Astrocyte of the spinal cord (primary cell): ENCODE results near the gene CWC27.

Experiments
- DNase-seq: peaks from one replicate; pipeline ENCODE4 v3.0.0; 2011; ENCODE audit warnings: low read depth, low spot score
- H3K4me3 ChIP-seq: 2 replicates; pipeline ENCODE4 v1.5.1; 2011; ENCODE audit warnings: low read depth, mild to moderate bottlenecking, low read length, moderate library complexity
- in situ Hi-C: cut with HindIII; loops from 2 replicates; pipeline ENCODE4 v1.10.0; 2017; ENCODE audit warnings: low sequenced_read_pairs
- TF ChIP-seq, protein P1 (sequence below): IDR thresholded peaks from 2 replicates; pipeline ENCODE4 v1.5.1; 2012; ENCODE audit warnings: low read depth, mild to moderate bottlenecking, low read length, inconsistent platforms

The CWC27 gene

DNA sequence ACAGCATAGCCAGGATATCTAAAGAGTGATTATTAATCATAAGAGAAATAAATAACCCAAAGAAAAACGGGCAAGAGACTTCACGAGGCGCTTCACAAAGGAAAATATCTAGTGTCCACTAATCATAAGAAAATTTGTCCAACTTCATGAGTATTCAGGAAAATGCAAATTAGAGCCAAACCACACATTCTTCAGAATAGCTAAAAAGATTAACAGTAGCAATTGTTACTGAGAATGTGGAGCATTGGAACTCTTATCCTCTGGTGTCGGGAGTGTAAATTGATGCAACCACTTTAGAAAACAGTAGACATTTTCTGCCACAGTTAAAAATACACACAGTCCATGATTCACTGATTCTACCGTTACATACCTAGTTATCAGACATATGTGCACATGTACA lies 145.7 kb downstream of the CWC27 start:
- TF ChIP-seq, protein P1, sequence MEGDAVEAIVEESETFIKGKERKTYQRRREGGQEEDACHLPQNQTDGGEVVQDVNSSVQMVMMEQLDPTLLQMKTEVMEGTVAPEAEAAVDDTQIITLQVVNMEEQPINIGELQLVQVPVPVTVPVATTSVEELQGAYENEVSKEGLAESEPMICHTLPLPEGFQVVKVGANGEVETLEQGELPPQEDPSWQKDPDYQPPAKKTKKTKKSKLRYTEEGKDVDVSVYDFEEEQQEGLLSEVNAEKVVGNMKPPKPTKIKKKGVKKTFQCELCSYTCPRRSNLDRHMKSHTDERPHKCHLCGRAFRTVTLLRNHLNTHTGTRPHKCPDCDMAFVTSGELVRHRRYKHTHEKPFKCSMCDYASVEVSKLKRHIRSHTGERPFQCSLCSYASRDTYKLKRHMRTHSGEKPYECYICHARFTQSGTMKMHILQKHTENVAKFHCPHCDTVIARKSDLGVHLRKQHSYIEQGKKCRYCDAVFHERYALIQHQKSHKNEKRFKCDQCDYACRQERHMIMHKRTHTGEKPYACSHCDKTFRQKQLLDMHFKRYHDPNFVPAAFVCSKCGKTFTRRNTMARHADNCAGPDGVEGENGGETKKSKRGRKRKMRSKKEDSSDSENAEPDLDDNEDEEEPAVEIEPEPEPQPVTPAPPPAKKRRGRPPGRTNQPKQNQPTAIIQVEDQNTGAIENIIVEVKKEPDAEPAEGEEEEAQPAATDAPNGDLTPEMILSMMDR: no peak
- no peak overlapping the region for H3K4me3 ChIP-seq
- in situ Hi-C loops: no loop called here
- DNase-seq: peak; percentile 39

DNA sequence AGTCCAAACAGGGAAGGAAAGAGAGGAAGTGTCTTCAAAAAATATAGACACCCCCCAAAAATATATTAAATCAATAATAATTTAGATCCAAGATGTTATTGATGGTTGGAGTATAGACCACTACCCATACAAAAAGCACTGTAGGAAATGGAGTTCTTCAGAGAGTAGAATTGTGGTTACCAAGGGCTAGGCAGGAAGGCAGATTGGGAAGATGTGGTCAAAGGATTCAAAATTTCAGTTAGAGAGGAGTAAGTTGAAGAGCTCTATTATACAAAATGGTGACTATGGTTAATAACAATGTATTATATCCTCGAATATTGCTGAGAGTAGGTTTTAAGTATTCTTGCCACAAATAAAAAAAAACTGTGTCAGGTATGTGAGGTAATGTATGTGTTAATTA lies 149.4 kb downstream of the CWC27 start:
- no peak overlapping the region for H3K4me3 ChIP-seq
- DNase-seq: no peak
- in situ Hi-C loops: no loop called here
- TF ChIP-seq, protein P1: no peak

DNA sequence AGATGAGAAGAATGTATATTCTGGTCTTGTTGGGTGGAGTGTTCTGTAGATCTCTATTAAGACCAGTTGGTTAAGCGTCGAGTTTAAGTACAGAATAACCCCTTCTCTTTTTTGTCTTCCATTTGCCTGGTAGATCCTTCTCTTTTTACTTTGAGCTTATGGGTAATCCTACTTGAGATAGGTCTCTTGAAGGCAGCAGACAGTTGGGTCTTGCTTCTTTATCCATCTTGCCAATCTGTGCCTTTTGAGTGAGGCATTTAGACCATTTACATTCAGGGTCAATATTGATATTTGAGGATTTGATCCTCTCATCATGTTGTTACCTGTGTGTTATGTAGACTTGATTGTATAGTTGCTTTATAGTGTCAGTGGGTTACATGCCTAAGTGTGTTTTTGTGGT lies 152.7 kb downstream of the CWC27 start:
- in situ Hi-C loops: no loop called here
- H3K4me3 ChIP-seq: no peak overlapping the region
- no peak for DNase-seq
- TF ChIP-seq, protein P1: no peak

DNA sequence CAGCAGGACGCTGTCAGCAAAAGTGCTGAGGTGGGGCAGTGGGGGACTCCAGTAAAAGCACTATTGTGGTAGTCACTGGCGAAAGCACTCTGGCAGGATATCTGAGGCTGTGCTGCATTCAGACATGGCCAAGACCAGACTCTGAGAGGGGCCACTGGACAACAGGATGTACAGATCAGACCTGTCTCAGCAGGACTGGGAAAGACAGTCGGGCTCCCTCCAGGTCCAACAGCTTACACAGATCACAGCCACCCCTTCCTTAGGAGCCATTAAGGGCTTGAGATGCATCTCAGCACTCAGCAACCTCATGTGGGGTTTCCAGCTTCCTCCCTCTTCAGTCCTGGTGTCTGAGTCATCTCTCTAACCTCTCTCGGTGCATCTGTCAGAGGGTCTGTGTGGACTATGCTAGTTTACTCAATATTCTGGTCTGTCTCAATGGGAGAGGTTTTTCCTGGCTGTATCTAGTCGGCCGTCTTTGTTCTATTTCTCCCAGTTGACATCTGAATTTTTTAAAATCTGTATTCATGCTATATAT lies 154.5 kb downstream of the CWC27 start:
- DNase-seq: peak; percentile 51
- in situ Hi-C loops: no loop called here
- TF ChIP-seq, protein P1: no peak

DNA sequence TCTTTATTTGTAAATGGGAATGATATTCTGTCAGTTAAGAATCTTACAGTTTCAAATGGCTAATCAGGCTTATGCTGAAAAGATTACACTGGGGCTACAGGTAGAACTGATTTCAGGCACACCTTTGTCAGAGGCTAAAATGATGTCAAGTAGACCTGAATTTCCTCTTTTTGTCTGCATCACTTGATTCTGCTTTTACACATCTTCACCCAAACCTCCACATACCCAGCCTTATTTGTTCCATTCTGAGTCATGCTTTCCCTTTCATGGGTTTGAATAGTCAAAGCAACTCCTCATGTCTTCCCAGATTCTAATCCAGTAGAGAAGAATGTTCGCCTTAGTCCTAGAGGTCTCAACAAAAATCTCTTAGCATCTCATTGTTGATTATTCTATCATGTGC lies 156.4 kb downstream of the CWC27 start:
- in situ Hi-C loops: no loop called here
- TF ChIP-seq, protein P1: no peak
- DNase-seq: no peak
- no peak overlapping the region for H3K4me3 ChIP-seq

More for the DNA sequence above, 154.5 kb downstream of the CWC27 start:
- H3K4me3 ChIP-seq: no peak overlapping the region

DNA sequence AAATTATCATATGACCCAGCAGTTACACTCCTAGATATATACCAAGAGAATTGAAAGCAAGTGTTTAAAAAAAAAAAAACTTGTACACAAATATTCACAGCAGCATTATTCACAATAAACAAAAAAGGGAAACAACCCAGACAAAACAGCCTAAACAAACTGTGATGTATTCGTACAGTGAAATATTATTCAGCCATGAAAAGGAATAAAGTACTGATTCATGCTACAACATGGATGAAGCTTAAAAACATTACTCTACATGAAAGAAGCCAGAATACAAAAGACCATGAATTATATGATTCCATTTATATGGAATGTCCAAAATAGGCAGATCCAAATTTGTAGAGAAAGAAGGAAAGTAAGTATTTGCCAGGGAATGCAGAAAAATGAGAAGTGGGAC lies 161.1 kb downstream of the CWC27 start:
- in situ Hi-C loops: no loop called here
- TF ChIP-seq, protein P1: no peak
- no peak overlapping the region for H3K4me3 ChIP-seq
- DNase-seq: no peak
